Activated naive CD8-positive, alpha-beta T cell treated with anti-CD3 and anti-CD28 coated beads for 36 hours (primary cell): ENCODE results near the gene CWC22. TPM values are rescaled to one million over a fixed set of nuclear protein-coding genes. Genes with fewer than 3 reads are reported as not detected.
"Not testable (repeated sequence)": the region's sequence is repeated elsewhere in the genome, so short reads cannot be mapped to it uniquely, and the experiment has no call there.

Source experiments
- DNase-seq: peaks from one replicate; pipeline ENCODE4 v3.0.0; 2021
- H3K27ac Mint-ChIP-seq: one replicate; pipeline ENCODE4 v1.8.0; 2022; ENCODE audit warnings: mild to moderate bottlenecking, moderate library complexity, mixed read lengths
- H3K27me3 Mint-ChIP-seq: one replicate; pipeline ENCODE4 v1.8.0; 2022; ENCODE audit warnings: mild to moderate bottlenecking, mixed read lengths
- H3K36me3 Mint-ChIP-seq: one replicate; pipeline ENCODE4 v1.8.0; 2021; ENCODE audit warnings: mild to moderate bottlenecking, mixed read lengths
- H3K4me1 Mint-ChIP-seq: one replicate; pipeline ENCODE4 v1.8.0; 2021; ENCODE audit warnings: mixed read lengths
- H3K4me3 Mint-ChIP-seq: one replicate; pipeline ENCODE4 v1.8.0; 2022; ENCODE audit warnings: mild to moderate bottlenecking, moderate library complexity, mixed read lengths
- H3K9me3 Mint-ChIP-seq: one replicate; pipeline ENCODE4 v1.8.0; 2022; ENCODE audit warnings: mixed read lengths
- total RNA-seq, 2 experiments: library from RNA; stranded (reverse); gene quantifications; one replicate each; pipeline ENCODE4 v1.2.3, GENCODE V29; 2021

The CWC22 gene
- total RNA-seq, 2 experiments from 2014 or later = 28.5 to 30.6 TPM

DNA sequence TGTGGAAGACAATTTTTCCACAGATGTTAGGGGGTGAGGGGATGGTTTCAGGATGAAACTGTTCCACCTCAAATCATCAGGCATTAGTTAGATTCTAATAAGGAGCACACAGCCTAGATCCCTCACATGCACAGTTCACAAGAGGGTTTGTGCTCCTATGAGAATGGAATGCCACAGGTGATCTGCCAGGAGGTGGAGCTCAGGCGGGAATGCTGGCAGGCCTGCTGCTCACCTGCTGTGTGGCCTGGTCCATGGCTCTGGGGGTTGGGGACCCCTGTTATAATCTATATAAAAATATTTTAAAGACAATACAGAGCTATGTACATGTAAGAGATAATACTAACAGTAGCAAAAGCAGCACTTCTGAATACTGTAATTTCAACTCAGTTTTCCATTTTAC, 19.2 kb downstream of the CWC22 start:
- peaks cover 23% of the 10 kb centered on the region for H3K4me1 Mint-ChIP-seq
- H3K36me3 Mint-ChIP-seq = peaks cover 44% of the 10 kb centered on the region

DNA sequence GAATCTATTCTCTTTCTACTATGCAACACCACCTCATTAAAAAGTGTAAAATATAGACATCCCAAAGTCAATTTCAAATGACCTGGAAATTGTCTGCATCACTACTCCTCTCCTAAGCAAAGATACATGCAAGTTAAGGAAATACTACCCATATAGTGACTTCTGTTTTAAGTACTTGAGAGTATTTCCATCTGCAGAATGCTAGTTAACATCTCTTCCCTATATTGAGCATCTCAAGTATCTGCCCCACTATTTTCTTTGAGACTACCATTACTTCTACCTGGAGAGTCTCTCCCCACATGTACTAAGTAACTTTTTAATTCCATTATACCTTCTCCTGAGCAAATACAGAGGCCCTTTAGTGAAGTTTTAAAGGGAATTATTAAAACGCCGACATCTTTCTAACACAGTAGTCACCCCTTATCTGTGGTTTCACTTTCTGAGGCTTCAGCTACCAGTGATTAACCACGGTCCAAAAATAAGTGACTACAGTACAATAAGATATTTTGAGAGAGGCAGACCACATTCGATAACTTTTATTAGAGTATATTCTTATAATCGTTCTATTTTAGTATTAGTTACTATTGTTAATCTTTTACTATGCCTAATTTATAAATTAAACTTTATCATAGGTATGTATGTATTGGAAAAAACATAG, 21.8 kb downstream of the CWC22 start:
- H3K4me3 Mint-ChIP-seq = no peak overlapping the region
- peaks cover 44% of the 10 kb centered on the region for H3K36me3 Mint-ChIP-seq
- no peak for DNase-seq
- no peak overlapping the region for H3K27ac Mint-ChIP-seq
- peaks cover 1% of the 10 kb centered on the region for H3K4me1 Mint-ChIP-seq
- no peaks in the 10 kb centered on the region for H3K9me3 Mint-ChIP-seq
- no peaks in the 10 kb centered on the region for H3K27me3 Mint-ChIP-seq

More for the DNA sequence above, 19.2 kb downstream of the CWC22 start:
- no peak for DNase-seq
- no peaks in the 10 kb centered on the region for H3K27me3 Mint-ChIP-seq
- no peak overlapping the region for H3K27ac Mint-ChIP-seq
- H3K9me3 Mint-ChIP-seq = no peaks in the 10 kb centered on the region
- H3K4me3 Mint-ChIP-seq = no peak overlapping the region

DNA sequence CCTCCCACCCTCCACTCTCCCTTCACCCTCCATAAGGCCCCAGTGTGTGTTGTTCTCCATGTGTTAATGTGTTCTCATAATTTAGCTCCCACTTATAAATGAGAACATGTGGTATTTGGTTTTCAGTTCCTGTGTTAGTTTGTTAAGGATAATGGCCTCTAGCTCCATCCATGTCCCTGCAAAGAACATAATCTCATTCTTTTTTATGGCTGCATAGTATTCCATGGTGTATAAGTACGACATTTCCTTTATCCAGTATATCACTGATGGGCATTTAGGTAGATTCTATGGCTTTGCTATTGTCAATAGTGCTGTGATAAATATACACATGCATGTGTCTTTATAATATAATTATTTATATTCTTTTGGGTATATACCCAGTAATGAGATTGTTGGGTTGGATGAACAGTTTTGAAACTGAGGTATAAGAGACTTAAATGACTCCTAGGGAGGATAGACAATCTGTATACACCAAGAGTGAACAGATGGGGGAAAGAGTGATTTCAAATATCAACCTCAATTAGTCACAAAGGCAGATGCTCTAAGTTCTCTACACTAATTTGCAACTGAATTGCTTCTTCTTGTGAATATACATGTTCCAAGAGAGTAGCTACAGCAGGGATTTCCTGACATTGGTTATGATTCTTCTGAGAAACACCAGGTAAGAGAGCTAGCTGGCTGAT, 23.7 kb downstream of the CWC22 start:
- Mint-ChIP-seq H3K27me3 (no peaks in the 10 kb centered on the region), H3K36me3 (peaks cover 45% of the 10 kb centered on the region), H3K9me3 (no peaks in the 10 kb centered on the region), H3K4me3 (no peak overlapping the region), H3K27ac (no peak overlapping the region), H3K4me1 (no peaks in the 10 kb centered on the region)
- DNase-seq = no peak

DNA sequence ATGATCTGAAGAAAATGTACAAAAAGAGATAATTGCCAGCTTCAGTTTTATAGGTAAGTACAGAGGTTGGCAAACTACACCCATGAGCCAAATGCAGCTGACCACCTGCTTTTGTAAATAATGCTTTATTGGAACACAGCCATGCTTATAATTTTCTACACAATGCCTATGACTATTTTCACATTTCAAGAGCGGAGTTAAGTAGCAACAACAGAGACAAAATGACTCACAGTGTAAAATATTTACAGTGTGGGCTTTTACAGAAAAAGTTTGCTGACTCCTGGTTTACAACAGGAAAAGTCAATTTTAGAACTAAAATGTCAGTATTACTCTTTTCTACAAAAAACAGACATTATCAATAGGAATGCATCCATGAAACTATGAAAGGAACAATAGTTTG, 26.0 kb downstream of the CWC22 start:
- H3K4me1 Mint-ChIP-seq = peaks cover 1% of the 10 kb centered on the region
- no peak overlapping the region for H3K4me3 Mint-ChIP-seq
- H3K27me3 Mint-ChIP-seq = no peaks in the 10 kb centered on the region
- H3K9me3 Mint-ChIP-seq = no peaks in the 10 kb centered on the region
- no peak overlapping the region for H3K27ac Mint-ChIP-seq
- no peak for DNase-seq
- peaks cover 47% of the 10 kb centered on the region for H3K36me3 Mint-ChIP-seq

DNA sequence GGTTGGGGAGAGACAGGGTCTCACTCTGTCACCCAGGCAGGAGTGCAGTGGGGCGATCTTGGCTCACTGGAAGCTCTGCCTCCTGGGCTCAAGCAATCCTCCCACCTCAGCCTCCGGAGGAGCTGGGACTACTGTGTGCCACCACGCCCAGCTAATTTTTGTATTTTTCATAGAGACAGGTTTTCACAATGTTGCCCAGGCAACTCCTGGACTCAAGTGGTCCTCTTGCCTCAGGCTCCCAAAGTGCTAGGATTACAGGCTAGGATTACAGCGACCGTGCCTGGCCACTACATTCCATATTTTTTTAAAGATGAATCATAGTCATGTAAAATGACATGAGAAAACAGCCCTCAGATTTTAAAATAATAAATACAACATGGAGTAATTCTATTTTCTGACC, 32.3 kb downstream of the CWC22 start:
- Mint-ChIP-seq H3K27ac (no peak overlapping the region), H3K9me3 (no peaks in the 10 kb centered on the region)

DNA sequence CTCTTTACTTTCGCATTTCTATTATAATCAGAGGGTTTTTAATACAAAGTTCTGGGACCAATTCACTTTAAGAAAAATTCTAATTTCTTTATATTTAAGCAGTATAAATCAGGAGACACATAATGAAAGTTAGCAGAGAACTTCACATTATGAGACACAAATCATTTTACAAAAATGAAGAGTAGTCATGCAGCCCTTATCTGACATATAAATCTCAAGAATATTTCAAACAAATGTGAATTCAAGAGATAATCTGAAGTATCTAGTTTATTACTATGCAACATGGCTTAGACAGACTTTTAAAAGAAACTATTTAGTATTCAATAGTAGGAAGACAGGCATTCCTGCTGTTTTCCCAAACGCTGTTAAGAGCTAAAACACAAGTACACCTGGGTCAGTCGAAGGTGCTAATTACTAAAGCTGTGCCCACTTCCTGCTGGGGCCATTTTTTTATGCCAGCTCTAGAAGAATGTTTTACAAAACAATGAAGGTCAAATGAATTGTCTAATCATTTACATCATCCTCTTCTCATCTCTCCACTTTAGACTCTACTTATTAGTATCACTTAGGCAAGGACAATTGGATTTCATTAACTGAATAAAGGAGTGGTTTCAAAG, 40.2 kb downstream of the CWC22 start:
- H3K36me3 Mint-ChIP-seq = peaks cover 31% of the 10 kb centered on the region
- H3K27ac Mint-ChIP-seq = no peak overlapping the region
- H3K27me3 Mint-ChIP-seq = no peaks in the 10 kb centered on the region
- H3K9me3 Mint-ChIP-seq = no peaks in the 10 kb centered on the region
- DNase-seq = no peak
- no peak overlapping the region for H3K4me3 Mint-ChIP-seq
- H3K4me1 Mint-ChIP-seq = peaks cover 6% of the 10 kb centered on the region

More for the DNA sequence above, 32.3 kb downstream of the CWC22 start:
- no peak for DNase-seq
- H3K4me3 Mint-ChIP-seq = no peak overlapping the region
- H3K27me3 Mint-ChIP-seq = no peaks in the 10 kb centered on the region
- peaks cover 1% of the 10 kb centered on the region for H3K4me1 Mint-ChIP-seq
- H3K36me3 Mint-ChIP-seq = peaks cover 16% of the 10 kb centered on the region

DNA sequence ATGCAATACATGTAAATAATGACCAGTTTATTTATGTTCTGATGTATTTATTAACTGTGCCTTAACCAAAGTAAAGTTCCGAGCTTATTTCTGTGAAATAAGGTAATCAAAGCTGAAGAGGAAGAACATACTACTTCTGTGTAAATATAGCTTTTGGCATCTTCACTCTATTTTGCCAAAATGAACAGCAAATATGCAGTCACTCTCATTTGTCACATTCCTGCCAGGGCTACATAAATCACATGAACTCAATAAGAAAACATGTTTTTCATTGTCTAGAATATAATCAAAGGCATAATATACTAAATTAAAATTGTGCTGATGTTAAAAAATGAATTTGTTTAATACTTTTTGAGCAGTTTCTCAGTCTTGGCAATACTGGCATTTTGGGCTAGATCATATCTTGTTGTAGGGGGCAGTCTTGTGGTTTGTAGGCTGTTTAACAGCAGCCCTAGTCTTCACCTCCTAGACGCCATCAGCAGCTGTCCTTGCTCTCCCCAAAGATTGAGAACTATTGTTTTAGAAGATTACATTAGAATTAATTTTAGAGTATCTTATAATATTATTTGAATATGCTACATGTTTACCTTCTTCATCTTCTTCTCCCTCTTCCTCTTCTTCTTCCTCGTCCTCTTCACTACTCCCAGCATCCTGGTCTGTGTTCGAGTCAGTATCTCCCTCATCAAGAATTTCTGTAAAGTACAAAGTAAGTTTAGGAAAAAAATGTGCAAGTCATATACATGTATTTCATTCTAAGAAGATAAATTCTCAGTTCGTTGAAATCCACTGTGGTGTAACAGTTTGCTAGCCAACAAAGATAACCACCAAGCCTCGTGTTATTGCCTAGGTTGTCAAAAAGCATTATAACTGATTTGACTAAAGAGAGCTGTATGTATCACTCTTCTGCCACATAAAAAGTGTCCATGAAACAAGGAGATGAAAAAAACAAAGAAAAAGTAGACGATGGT, 41.5 kb downstream of the CWC22 start:
- no peak overlapping the region for H3K27ac Mint-ChIP-seq
- DNase-seq = no peak
- H3K36me3 Mint-ChIP-seq = peaks cover 31% of the 10 kb centered on the region
- no peaks in the 10 kb centered on the region for H3K9me3 Mint-ChIP-seq
- no peak overlapping the region for H3K4me3 Mint-ChIP-seq
- no peaks in the 10 kb centered on the region for H3K27me3 Mint-ChIP-seq
- H3K4me1 Mint-ChIP-seq = peaks cover 6% of the 10 kb centered on the region

DNA sequence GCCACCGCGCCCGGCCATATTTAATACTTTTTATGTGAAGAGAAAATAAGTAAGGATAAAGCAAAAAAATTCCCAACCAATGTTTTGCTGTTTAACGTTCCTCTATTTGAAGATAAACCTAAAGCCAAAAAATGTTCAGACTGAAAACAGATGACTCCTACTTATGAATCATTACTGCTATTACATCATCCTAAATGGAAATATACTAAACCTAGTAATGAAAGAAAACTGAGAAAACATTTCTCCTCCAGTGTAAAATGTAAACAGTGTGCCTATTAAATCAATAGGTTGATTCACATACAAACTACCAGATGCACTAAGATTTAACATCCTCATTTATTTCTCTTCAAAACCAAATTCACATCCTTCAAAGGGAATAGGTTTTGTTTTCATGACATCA, 43.5 kb downstream of the CWC22 start:
- no peak for DNase-seq
- peak overlapping the region; percentile 81 for H3K27ac Mint-ChIP-seq
- H3K4me3 Mint-ChIP-seq = no peak overlapping the region
- H3K36me3 Mint-ChIP-seq = peaks cover 23% of the 10 kb centered on the region
- H3K27me3 Mint-ChIP-seq = no peaks in the 10 kb centered on the region
- no peaks in the 10 kb centered on the region for H3K9me3 Mint-ChIP-seq
- H3K4me1 Mint-ChIP-seq = peaks cover 6% of the 10 kb centered on the region

DNA sequence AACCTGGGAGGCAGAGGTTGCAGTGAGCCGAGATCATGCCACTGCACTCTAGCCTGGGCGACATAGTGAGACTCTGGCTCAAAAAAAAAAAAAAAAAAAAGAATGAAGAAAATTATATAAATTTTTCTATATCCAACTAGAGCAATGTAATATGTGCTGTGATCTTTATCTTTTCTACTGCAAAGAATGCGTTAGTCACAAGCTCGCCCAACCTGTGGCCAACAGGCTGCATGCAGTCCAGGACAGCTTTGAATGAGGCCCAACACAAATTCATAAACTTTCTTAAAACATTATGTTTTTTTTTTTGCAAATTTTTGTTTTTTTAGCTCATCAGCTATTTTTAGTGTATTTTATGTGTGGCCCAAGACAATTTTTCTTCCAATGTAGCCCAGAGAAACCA, 48.8 kb downstream of the CWC22 start:
- not testable (repeated sequence) for DNase-seq, H3K27ac Mint-ChIP-seq, H3K4me3 Mint-ChIP-seq, H3K36me3 Mint-ChIP-seq, H3K9me3 Mint-ChIP-seq, H3K27me3 Mint-ChIP-seq, H3K4me1 Mint-ChIP-seq

DNA sequence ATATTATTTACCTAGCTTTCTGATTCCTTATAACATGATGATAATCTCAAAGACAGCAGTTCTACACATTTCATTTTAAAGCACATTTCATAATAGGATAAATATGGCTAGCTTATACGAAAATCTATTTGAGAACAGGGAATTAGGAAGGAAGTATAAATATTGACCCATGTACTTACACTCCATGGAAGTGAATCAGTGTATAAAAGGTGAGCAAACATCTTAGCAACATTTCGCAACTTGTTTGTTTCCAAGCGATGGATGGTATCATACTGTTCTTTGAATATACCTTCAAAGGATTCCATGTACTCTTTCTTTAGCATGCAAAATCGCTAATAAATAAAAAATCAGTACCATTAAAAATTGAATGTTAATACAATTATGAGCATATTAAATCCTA, 53.1 kb downstream of the CWC22 start:
- no peak overlapping the region for H3K27ac Mint-ChIP-seq
- no peaks in the 10 kb centered on the region for H3K27me3 Mint-ChIP-seq
- no peaks in the 10 kb centered on the region for H3K4me1 Mint-ChIP-seq
- no peak overlapping the region for H3K4me3 Mint-ChIP-seq
- H3K9me3 Mint-ChIP-seq = no peaks in the 10 kb centered on the region
- no peak for DNase-seq
- peaks cover 22% of the 10 kb centered on the region for H3K36me3 Mint-ChIP-seq

DNA sequence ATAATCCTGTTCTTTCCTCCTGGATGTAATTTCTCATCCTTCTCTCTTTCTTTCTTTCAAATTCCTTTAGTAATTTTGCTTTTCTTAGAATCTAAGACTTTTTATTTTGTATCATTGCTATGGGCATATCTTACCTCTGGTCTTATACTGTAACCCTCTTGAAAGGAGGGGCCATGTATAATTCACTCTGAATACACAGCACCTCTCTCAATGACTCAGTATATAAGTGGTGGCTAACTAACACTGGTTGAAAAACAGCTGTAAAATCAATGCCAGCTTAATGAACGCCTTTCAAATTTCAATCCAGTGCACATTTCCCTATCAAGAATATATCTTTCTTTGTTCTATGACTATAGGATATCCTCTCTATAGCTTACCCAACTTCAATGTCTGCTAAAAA, 53.7 kb downstream of the CWC22 start:
- H3K9me3 Mint-ChIP-seq = no peaks in the 10 kb centered on the region
- no peaks in the 10 kb centered on the region for H3K4me1 Mint-ChIP-seq
- no peaks in the 10 kb centered on the region for H3K27me3 Mint-ChIP-seq
- no peak overlapping the region for H3K4me3 Mint-ChIP-seq
- peaks cover 24% of the 10 kb centered on the region for H3K36me3 Mint-ChIP-seq
- H3K27ac Mint-ChIP-seq = no peak overlapping the region
- no peak for DNase-seq

DNA sequence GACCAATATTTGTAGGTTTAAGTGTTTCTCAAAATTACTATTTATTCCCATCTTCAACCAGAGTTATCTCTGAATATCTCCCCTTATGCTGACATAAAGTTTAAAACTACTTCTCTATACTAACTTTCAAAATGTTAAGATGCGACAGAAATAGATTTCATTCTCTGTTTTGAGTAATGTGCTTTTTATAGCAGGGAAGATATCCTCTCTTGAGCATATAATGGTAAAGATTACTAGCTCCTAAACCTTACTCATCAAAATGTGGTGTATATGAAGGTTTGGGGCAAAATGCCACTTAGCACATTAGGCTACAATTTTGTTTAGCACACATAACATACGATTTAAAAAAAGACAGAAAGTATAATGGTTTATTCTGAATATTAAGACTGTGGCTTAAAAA, 54.4 kb downstream of the CWC22 start:
- H3K9me3 Mint-ChIP-seq = no peaks in the 10 kb centered on the region
- H3K27me3 Mint-ChIP-seq = no peaks in the 10 kb centered on the region
- no peaks in the 10 kb centered on the region for H3K4me1 Mint-ChIP-seq
- peaks cover 25% of the 10 kb centered on the region for H3K36me3 Mint-ChIP-seq
- H3K4me3 Mint-ChIP-seq = no peak overlapping the region
- no peak overlapping the region for H3K27ac Mint-ChIP-seq
- no peak for DNase-seq

DNA sequence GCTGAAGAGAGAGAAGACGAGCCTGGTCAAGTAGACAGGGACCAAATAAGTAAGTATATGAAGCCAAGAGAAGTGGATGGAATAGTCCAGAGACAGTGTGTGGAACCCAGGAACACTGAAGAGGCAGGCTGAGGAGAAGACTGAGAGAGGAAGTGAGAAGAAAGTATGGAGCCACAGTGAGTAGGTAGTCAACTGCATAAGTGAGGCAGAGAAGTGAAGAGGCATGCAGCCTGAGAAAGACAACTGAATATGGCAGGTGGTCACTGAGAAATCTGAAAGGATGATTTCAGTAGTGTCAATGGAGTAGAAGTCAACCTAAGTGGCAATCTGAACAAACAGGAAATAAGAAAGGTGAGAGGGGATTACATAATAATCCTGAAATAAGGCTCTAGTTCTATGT, 55.4 kb downstream of the CWC22 start:
- H3K36me3 Mint-ChIP-seq = peaks cover 22% of the 10 kb centered on the region
- H3K27me3 Mint-ChIP-seq = no peaks in the 10 kb centered on the region
- no peaks in the 10 kb centered on the region for H3K4me1 Mint-ChIP-seq
- no peak for DNase-seq
- no peak overlapping the region for H3K4me3 Mint-ChIP-seq
- no peaks in the 10 kb centered on the region for H3K9me3 Mint-ChIP-seq
- peak overlapping the region; percentile 13 for H3K27ac Mint-ChIP-seq

DNA sequence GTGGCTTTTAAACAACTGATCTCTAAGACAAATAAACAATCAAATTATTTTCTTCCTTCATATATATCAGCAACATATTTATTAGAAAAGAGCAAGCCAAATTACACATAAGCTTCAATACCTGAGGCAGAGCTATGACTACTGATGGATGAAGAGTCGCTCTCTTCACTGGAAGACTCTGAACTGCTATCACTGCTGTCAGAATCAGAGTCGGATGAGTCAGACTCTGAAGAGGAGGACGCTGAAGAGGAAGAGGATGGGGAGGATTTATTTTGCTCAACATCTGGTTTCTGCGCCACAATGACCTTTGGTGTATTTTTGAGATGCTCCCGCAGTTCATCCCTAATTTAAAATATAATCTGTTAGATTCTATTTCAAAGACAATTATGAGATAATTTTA, 56.7 kb downstream of the CWC22 start:
- no peak for DNase-seq
- H3K4me3 Mint-ChIP-seq = no peak overlapping the region
- H3K27ac Mint-ChIP-seq = no peak overlapping the region
- H3K4me1 Mint-ChIP-seq = no peaks in the 10 kb centered on the region
- H3K9me3 Mint-ChIP-seq = no peaks in the 10 kb centered on the region
- no peaks in the 10 kb centered on the region for H3K27me3 Mint-ChIP-seq
- peaks cover 27% of the 10 kb centered on the region for H3K36me3 Mint-ChIP-seq

DNA sequence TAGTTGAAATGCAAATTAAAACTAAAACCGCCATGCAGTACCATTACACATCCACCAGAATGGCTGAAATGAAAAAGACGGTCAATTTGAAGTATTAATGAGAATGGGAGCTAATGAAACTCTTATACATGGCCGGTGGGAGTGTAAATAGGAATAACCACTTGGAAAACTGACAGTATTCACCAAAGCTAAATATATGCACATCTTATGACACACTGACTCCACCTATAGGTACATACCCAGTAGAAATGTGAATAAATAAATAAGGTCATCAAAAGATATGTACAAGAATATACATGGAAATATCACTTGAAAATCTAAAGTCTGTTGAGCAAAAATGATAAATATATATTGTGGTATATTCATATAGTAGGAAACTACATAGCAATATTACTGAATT, 57.7 kb downstream of the CWC22 start:
- Mint-ChIP-seq H3K36me3 (peaks cover 32% of the 10 kb centered on the region), H3K9me3 (no peaks in the 10 kb centered on the region), H3K4me3 (no peak overlapping the region), H3K27ac (no peak overlapping the region), H3K4me1 (no peaks in the 10 kb centered on the region), H3K27me3 (no peaks in the 10 kb centered on the region)
- no peak for DNase-seq
